Esophagus muscularis mucosa (tissue), 4 donors: ENCODE measurements around the gene PPFIA4.

ENCODE experiments used
- CTCF ChIP-seq, 3 experiments: fragments of 200-600 bp in 2 of 3; fragments of 450-650 bp in 1 of 3; sonication (generic) in 2 of 3; IDR thresholded peaks; one replicate each; pipeline ENCODE4 v1.5.1; 2017 to 2019; ENCODE audit warnings: antibody characterized with exemption in 3 of 3, mild to moderate bottlenecking in 2 of 3, moderate library complexity in 1 of 3
- EP300 ChIP-seq: sonication (generic); formaldehyde crosslinking; IDR thresholded peaks from one replicate; pipeline ENCODE4 v1.6.1; 2017; ENCODE audit warnings: antibody characterized with exemption
- POLR2A ChIP-seq: fragments of 450-650 bp; IDR thresholded peaks from one replicate; pipeline ENCODE4 v1.6.1; 2017; ENCODE audit warnings: antibody characterized with exemption, moderate library complexity, mild to moderate bottlenecking, low read depth
- POLR2AphosphoS5 ChIP-seq, 2 donors: sonication (generic); formaldehyde crosslinking; IDR thresholded peaks; one replicate each; pipeline ENCODE4 v1.6.1; 2017; ENCODE audit warnings: antibody characterized with exemption in 2 of 2

GRCh38 chr1:203037509-203038190 is 11.4 kb downstream of the PPFIA4 start:
- no peak for TF ChIP-seq POLR2AphosphoS5 (IDR thresholded peaks at IDR 0.05)
- TF ChIP-seq POLR2A, result no peak
- TF ChIP-seq EP300, result no peak
- no peak for TF ChIP-seq CTCF (IDR thresholded peaks at IDR 0.05)
